ENCODE data around the gene TIGD1. TPM values are rescaled to one million over a fixed set of nuclear protein-coding genes. Genes with fewer than 3 reads are reported as not detected.

The TIGD1 gene
- total and polyA plus RNA-seq, 2 of the 13 experiments (the other 11 are each of a cell fraction or from before 2014, with no cell fraction given), result 3.5 to 9.5 TPM

- H3K4me1 ChIP-seq (ENCODE audit: insufficient read depth, low read length), result 0 out of 2 replicates have a peak, but pooled peaks cover 6% of the 10 kb centered on the region
- TF ChIP-seq CREB1 (IDR thresholded peaks at IDR 0.05) (no peak), CREB1 (CRISPR knock-in tag; IDR thresholded peaks at IDR 0.05) (no peak), ONECUT2 (CRISPR knock-in tag; IDR thresholded peaks at IDR 0.05) (no peak), ZNF12 (CRISPR knock-in tag; IDR thresholded peaks at IDR 0.05) (no peak), NCOA2 (CRISPR knock-in tag; IDR thresholded peaks at IDR 0.05) (no peak), ZNF572 (CRISPR knock-in tag; IDR thresholded peaks at IDR 0.05) (no peak), MED1 (CRISPR knock-in tag; IDR thresholded peaks at IDR 0.05) (no peak), ZNF383 (CRISPR knock-in tag; IDR thresholded peaks at IDR 0.05; ENCODE audit: borderline replicate concordance) (no peak), REXO4 (CRISPR knock-in tag; IDR thresholded peaks at IDR 0.05; ENCODE audit: borderline replicate concordance) (no peak), ZNF547 (CRISPR knock-in tag; IDR thresholded peaks at IDR 0.05) (no peak)
- TF ChIP-seq, protein P1, sequence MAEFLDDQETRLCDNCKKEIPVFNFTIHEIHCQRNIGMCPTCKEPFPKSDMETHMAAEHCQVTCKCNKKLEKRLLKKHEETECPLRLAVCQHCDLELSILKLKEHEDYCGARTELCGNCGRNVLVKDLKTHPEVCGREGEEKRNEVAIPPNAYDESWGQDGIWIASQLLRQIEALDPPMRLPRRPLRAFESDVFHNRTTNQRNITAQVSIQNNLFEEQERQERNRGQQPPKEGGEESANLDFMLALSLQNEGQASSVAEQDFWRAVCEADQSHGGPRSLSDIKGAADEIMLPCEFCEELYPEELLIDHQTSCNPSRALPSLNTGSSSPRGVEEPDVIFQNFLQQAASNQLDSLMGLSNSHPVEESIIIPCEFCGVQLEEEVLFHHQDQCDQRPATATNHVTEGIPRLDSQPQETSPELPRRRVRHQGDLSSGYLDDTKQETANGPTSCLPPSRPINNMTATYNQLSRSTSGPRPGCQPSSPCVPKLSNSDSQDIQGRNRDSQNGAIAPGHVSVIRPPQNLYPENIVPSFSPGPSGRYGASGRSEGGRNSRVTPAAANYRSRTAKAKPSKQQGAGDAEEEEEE (CRISPR knock-in tag; IDR thresholded peaks at IDR 0.05; ENCODE audit: borderline replicate concordance), result no peak
- TF ChIP-seq, protein P2, sequence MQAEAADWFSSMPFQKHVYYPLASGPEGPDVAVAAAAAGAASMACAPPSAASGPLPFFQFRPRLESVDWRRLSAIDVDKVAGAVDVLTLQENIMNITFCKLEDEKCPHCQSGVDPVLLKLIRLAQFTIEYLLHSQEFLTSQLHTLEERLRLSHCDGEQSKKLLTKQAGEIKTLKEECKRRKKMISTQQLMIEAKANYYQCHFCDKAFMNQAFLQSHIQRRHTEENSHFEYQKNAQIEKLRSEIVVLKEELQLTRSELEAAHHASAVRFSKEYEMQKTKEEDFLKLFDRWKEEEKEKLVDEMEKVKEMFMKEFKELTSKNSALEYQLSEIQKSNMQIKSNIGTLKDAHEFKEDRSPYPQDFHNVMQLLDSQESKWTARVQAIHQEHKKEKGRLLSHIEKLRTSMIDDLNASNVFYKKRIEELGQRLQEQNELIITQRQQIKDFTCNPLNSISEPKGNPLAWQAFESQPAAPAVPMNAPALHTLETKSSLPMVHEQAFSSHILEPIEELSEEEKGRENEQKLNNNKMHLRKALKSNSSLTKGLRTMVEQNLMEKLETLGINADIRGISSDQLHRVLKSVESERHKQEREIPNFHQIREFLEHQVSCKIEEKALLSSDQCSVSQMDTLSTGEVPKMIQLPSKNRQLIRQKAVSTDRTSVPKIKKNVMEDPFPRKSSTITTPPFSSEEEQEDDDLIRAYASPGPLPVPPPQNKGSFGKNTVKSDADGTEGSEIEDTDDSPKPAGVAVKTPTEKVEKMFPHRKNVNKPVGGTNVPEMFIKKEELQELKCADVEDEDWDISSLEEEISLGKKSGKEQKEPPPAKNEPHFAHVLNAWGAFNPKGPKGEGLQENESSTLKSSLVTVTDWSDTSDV (CRISPR knock-in tag; IDR thresholded peaks at IDR 0.05), result no peak
- TF ChIP-seq, protein P3, sequence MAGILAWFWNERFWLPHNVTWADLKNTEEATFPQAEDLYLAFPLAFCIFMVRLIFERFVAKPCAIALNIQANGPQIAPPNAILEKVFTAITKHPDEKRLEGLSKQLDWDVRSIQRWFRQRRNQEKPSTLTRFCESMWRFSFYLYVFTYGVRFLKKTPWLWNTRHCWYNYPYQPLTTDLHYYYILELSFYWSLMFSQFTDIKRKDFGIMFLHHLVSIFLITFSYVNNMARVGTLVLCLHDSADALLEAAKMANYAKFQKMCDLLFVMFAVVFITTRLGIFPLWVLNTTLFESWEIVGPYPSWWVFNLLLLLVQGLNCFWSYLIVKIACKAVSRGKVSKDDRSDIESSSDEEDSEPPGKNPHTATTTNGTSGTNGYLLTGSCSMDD (CRISPR knock-in tag; IDR thresholded peaks at IDR 0.05), result no peak
- TF ChIP-seq, protein P4, sequence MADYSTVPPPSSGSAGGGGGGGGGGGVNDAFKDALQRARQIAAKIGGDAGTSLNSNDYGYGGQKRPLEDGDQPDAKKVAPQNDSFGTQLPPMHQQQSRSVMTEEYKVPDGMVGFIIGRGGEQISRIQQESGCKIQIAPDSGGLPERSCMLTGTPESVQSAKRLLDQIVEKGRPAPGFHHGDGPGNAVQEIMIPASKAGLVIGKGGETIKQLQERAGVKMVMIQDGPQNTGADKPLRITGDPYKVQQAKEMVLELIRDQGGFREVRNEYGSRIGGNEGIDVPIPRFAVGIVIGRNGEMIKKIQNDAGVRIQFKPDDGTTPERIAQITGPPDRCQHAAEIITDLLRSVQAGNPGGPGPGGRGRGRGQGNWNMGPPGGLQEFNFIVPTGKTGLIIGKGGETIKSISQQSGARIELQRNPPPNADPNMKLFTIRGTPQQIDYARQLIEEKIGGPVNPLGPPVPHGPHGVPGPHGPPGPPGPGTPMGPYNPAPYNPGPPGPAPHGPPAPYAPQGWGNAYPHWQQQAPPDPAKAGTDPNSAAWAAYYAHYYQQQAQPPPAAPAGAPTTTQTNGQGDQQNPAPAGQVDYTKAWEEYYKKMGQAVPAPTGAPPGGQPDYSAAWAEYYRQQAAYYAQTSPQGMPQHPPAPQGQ (CRISPR knock-in tag; IDR thresholded peaks at IDR 0.05; ENCODE audit: borderline replicate concordance), result no peak
- TF ChIP-seq, protein P5, sequence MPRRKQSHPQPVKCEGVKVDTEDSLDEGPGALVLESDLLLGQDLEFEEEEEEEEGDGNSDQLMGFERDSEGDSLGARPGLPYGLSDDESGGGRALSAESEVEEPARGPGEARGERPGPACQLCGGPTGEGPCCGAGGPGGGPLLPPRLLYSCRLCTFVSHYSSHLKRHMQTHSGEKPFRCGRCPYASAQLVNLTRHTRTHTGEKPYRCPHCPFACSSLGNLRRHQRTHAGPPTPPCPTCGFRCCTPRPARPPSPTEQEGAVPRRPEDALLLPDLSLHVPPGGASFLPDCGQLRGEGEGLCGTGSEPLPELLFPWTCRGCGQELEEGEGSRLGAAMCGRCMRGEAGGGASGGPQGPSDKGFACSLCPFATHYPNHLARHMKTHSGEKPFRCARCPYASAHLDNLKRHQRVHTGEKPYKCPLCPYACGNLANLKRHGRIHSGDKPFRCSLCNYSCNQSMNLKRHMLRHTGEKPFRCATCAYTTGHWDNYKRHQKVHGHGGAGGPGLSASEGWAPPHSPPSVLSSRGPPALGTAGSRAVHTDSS (CRISPR knock-in tag; conservative IDR thresholded peaks at IDR 0.05), result no peak
- CTCF ChIA-PET (ENCODE audit: low intra/inter-chr PET ratio, low total read pairs), result no interaction called here
- FAIRE-seq, result no peak
- H3K79me2 ChIP-seq (ENCODE audit: insufficient read depth, low read length), result no peaks in the 10 kb centered on the region
- intact Hi-C loops (cut with micrococcal nuclease; ENCODE audit: unreplicated experiment), result no loop called here
- ATAC-seq, result no peak
- peaks cover 7% of the 10 kb centered on the region for H3K9me3 ChIP-seq (ENCODE audit: low read length)
- H3K9ac ChIP-seq (ENCODE audit: insufficient read depth, low read depth, low read length), result no peak overlapping the region
- no peaks in the 10 kb centered on the region for H3K36me3 ChIP-seq (replicated peaks in 1 of 2; ENCODE audit: control insufficient read depth in 1 of 2, insufficient read depth in 2 of 2, low read length in 2 of 2)
- H3K27me3 ChIP-seq (ENCODE audit: control insufficient read depth in 1 of 2, insufficient read depth in 2 of 2, low read length in 2 of 2), result peaks cover 0 to 12% of the 10 kb centered on the region in 2 experiments; a peak in 2 of 5 replicates
- no peaks in the 10 kb centered on the region; the same call in 1 of the 2 replicates for H4K20me1 ChIP-seq (ENCODE audit: insufficient read depth, low read length)
- in situ Hi-C loops (cut with HindIII; ENCODE audit: extremely low pct_ligation_motif_present, low pct_unique_long_range_greater_than_20kb), result no loop called here
- WGBS (ENCODE audit: low lambda C conversion rate), result 4% methylated on average over 4 of the region's 4 CpGs
- POLR2A ChIA-PET, result interaction anchor here (1.2 kb wide), 1 partner anchor 12 kb away, joined by 7 read pairs; the partner anchor contains the start of genes EIF4E2 and TIGD1
- DNase-seq (ENCODE audit: low spot score), result no peak
- no peak overlapping the region for H3K4me2 ChIP-seq (ENCODE audit: low read depth, low read length)
- H3K27ac ChIP-seq (ENCODE audit: extremely low read length, insufficient read depth, low read length), result no peak overlapping the region
- no TSS peak for BruUV-seq (replicated peaks)
- no peak overlapping the region for H3K4me3 ChIP-seq (replicated peaks in 1 of 3; ENCODE audit: insufficient read depth in 1 of 3, low read depth in 2 of 3, low read length in 3 of 3)
- H2AFZ ChIP-seq (ENCODE audit: low read length), result no peak overlapping the region
Observed at GRCh38 chr2:232538671-232539070, 11.7 kb downstream of the TIGD1 start.
